ENCODE measurements around the gene SATB2.

SATB2 gene

DNA sequence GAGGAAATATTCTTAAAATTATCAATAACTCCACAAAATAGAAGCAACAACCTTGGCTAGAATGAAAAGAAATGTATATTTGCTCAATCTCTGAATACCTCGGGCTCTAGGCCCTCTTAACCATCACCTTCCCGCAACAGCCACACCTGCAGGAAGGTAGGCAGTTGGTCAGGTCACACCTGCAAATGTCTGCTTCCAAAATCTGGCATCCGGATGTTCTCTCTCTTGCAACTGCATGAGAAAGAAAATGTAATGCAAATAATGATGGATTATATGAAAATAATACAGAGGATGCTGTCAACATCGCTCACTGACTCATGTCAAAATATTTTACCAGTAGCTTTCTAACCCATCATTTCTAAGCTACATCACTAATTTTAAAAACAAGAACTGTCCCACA is 148.3 kb downstream of the SATB2 start:
- no peak for DNase-seq
- intact Hi-C loops (cut with DNase I), result no loop called here

- DNase-seq, result no peak
- intact Hi-C loops (cut with DNase I), result no loop called here
These were observed 149.2 kb downstream of the SATB2 start for GRCh38 chr2:199308567-199308966.

- intact Hi-C loops (cut with DNase I), result no loop called here
- DNase-seq, result no peak
These were observed 150.3 kb downstream of the SATB2 start for GRCh38 chr2:199307461-199307860.

- no peak for DNase-seq
- intact Hi-C loops (cut with DNase I), result no loop called here
These were observed 151.6 kb downstream of the SATB2 start for GRCh38 chr2:199306116-199306515.

DNA sequence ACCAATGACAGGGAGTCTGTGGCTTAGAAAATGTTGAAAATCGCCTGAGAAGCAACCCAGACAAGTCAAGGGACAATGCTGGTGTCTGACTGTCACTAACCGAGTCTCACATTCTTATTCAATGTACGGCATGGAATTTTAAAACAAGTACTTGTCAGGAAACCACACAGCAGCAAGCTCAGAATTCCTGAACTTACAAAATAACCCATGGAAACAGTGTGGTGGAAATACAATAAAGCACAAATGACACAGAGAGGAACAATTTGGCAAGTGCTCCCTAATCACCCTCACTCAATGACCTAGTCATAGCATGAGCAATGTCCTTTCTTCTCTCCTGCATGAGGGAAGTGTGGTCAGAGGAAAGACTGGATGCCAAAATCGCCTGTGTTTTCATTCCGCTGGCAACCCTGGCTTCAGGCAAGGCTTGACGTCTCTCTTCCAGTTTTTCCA is 154.0 kb downstream of the SATB2 start:
- intact Hi-C loops (cut with DNase I), result no loop called here
- peak in 10 of 42 donors; percentile 4 to 69 (median 16) for DNase-seq

- DNase-seq, result no peak
- intact Hi-C loops (cut with DNase I), result no loop called here
These were observed 154.9 kb downstream of the SATB2 start for GRCh38 chr2:199302851-199303250.

- no peak for DNase-seq
- intact Hi-C loops (cut with DNase I), result no loop called here
These were observed 169.3 kb downstream of the SATB2 start for GRCh38 chr2:199288424-199288823.

GRCh38 chr2:199282309-199282708 is 175.4 kb downstream of the SATB2 start:
- intact Hi-C loops (cut with DNase I), result no loop called here

GRCh38 chr2:199279146-199279545 is 178.6 kb downstream of the SATB2 start:
- intact Hi-C loops (cut with DNase I), result no loop called here
- no peak for DNase-seq

More at GRCh38 chr2:199282309-199282708, 175.4 kb downstream of the SATB2 start:
- DNase-seq, result no peak

- intact Hi-C loops (cut with DNase I), result no loop called here
- DNase-seq, result no peak
These were observed 179.6 kb downstream of the SATB2 start for GRCh38 chr2:199278099-199278498.

- intact Hi-C loops (cut with DNase I), result no loop called here
- DNase-seq, result no peak
These were observed 184.7 kb downstream of the SATB2 start for GRCh38 chr2:199273042-199273511.

DNA sequence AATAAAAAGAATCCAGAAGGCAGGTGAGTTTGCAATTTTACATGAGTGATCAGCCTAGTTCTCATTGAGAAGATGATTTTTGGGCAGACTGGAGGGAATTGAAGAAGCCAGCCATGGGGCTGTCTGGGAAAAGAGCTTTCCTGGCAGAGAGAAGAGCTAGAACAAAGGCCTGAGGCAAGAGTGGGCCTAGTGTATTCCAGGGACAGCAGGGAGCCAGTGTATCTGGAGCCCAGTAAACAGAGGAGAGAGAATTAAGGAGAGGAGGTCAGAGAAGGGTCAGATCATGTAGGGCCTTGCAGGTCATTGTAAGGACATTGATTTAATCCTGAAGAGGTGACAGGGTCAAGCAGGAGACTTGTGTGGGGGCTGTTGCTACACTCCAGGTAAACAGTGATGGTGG is 195.8 kb downstream of the SATB2 start:
- intact Hi-C loops (cut with DNase I), result no loop called here

DNA sequence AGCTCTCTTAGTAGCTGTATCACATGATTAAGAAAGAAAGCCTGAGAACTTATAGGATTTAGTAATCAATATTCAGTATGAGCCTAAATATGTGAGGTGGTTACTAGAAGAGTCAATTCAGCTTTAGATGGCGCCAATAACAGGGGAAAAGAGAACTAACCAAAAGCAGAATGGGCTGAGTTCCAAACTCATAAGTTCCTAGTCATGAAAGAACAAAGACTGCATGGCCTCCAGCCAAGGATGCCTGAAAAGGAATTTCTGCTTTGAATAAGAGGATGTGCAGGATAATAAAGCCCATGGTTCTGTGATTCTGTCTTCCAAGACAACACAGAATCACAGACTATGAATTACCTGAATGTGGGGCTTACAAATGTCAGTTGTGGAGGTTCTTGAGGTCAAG is 196.5 kb downstream of the SATB2 start:
- intact Hi-C loops (cut with DNase I), result no loop called here
- peak in 16 of 42 donors; percentile 8 to 62 (median 34) for DNase-seq

More for the DNA sequence above, 195.8 kb downstream of the SATB2 start:
- peak in 2 of 42 donors; percentile 2 to 6 for DNase-seq

DNA sequence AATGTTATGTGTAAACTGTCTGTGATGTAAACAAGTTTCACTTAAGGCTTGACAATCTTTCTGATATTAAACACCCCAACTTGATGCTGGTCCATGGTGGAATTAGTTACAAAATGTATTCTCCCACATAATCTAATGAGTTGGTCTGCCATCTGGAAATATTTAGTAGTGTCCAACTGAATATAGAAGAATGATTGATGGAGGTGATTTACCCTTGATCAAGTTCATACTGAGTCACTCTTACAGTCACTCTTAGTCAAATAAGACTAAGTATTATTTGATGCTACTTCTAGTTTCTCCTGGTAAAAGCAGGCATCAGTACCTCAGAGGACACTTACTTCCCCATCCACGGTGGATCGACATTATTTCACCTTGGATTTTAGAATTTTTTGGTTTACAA is 198.1 kb downstream of the SATB2 start:
- intact Hi-C loops (cut with DNase I), result no loop called here

GRCh38 chr2:199258291-199258690 is 199.4 kb downstream of the SATB2 start:
- DNase-seq, result no peak
- intact Hi-C loops (cut with DNase I), result no loop called here

More for the DNA sequence above, 198.1 kb downstream of the SATB2 start:
- no peak for DNase-seq

DNA sequence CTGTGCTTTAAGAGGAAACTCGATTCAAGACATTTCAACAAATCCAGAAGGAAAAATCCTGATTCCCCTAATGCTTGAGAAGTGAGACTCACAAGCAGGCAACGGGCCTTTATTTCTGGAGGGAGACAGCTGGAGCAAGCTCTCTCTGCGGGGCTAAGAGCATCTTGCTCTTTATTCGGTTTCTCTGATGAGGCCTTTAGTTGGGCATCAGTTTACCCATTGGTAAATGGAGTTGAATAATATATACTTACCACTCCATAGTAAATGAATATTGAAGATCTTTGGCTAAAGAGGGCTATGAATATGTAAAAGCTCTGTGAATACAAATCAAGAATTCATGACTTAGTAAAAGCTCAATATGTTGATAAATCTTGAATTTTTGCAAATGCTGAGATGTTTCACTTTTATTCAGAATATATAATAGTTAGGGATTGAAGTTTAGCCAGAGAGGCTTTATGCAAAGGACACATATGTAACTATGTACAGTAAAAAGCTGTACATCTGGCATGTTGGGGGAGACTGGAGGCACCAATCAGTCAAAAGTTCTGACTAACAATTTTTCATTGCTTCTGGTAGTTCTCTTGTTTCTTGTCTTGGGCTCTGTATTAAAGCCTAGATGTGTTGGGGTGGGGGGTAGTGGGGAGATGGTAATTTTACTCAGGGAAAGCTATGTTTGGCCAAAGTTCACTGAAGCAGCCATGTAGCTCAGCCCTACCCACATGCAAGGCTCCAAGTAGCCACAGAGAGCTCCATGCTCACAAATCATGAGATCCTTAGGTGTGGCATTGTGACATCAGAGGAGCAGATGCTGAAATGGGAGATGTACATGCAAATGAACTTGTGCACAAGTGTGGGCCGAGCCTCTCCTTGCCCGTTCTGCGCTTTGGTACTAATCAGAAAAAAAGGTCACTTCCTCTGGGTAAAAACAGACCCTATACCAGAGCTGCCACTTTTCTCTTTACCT is 200.2 kb downstream of the SATB2 start:
- DNase-seq, result no peak
- intact Hi-C loops (cut with DNase I), result no loop called here

GRCh38 chr2:199230091-199230490 is 227.6 kb downstream of the SATB2 start:
- intact Hi-C loops (cut with DNase I), result no loop called here
- DNase-seq, result no peak

- intact Hi-C loops (cut with DNase I), result no loop called here
- no peak for DNase-seq
These were observed 228.6 kb downstream of the SATB2 start for GRCh38 chr2:199228887-199229819.

DNA sequence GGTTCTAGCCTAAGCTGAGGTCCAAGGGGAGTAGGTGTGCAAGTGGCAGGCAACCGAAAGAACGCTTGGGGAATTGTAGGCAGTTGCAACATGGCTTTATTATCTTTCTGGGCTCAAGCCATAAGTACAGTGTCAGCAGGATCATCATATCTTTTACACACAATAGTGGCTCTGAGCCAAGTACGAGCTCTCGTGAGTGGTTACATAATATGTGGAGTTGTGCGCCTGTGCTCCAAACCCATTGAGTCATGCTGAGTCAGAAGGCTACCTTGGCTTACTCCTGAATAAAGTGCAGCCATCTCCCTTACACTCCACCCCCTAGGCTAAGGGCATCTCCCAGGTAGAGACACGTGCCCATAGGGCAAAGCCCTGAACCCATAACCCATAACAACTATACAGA is 233.9 kb downstream of the SATB2 start:
- DNase-seq, result no peak
- intact Hi-C loops (cut with DNase I), result no loop called here

- intact Hi-C loops (cut with DNase I), result no loop called here
- no peak for DNase-seq
These were observed 236.8 kb downstream of the SATB2 start for GRCh38 chr2:199220920-199221319.

Measured in head of caudate nucleus (tissue), 42 donors.